Tibial nerve (tissue), 4 donors: ENCODE results near the gene KIAA2012.

Source experiments
- EP300 ChIP-seq, 2 donors: sonication (generic); formaldehyde crosslinking; IDR thresholded peaks; one replicate each; pipeline ENCODE4 v1.6.1; 2017; ENCODE audit warnings: antibody characterized with exemption in 2 of 2, mild to moderate bottlenecking in 1 of 2
- TF ChIP-seq, protein P1 (sequence below), 5 experiments: fragments of 200-600 bp in 3 of 5; fragments of 450-650 bp in 2 of 5; sonication (generic) in 3 of 5; IDR thresholded peaks; one replicate each; pipeline ENCODE4 v1.5.1; 2016 to 2019; ENCODE audit warnings: antibody characterized with exemption in 5 of 5, mild to moderate bottlenecking in 3 of 5, moderate library complexity in 2 of 5

DNA sequence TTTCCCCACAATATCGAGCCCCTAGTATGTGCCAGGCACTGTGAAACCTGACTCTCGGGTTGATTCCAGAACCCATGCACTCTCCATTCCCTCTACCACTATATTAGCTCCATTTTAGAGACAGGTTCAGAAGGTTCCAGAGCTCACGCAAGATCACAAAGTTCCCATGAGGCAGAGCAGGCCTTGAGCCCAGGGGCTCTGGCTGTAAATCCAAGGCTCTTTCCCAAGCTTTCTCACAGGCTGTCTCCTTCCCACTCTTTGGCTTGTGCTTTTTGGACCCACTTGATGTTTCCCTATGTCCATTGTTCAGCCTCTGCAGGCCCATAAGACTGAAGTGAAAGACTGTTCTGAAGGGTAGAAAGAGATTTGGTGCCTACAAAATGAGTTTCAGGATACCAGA lies 15.7 kb downstream of the KIAA2012 start:
- TF ChIP-seq EP300 (IDR thresholded peaks at IDR 0.05), result no peak
- TF ChIP-seq, protein P1, sequence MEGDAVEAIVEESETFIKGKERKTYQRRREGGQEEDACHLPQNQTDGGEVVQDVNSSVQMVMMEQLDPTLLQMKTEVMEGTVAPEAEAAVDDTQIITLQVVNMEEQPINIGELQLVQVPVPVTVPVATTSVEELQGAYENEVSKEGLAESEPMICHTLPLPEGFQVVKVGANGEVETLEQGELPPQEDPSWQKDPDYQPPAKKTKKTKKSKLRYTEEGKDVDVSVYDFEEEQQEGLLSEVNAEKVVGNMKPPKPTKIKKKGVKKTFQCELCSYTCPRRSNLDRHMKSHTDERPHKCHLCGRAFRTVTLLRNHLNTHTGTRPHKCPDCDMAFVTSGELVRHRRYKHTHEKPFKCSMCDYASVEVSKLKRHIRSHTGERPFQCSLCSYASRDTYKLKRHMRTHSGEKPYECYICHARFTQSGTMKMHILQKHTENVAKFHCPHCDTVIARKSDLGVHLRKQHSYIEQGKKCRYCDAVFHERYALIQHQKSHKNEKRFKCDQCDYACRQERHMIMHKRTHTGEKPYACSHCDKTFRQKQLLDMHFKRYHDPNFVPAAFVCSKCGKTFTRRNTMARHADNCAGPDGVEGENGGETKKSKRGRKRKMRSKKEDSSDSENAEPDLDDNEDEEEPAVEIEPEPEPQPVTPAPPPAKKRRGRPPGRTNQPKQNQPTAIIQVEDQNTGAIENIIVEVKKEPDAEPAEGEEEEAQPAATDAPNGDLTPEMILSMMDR (IDR thresholded peaks at IDR 0.05), result no peak
